Measurements from ENCODE around the gene LBX2.

LBX2 gene

GRCh38 chr2:74500578-74500946 is 1.2 kb upstream of the LBX2 start:
- no peak overlapping the region for H3K4me3 ChIP-seq (ENCODE audit: low read depth, low read length)
- DNase-seq: no peak
- no peak overlapping the region for H3K27ac ChIP-seq
- in situ Hi-C loops (cut with HindIII; ENCODE audit: low pct_ligation_motif_present, low sequenced_read_pairs): no loop called here
- H3K36me3 ChIP-seq (replicated peaks): peaks cover 3% of the 10 kb centered on the region
- peaks cover 17% of the 10 kb centered on the region for H3K27me3 ChIP-seq (replicated peaks)
- TF ChIP-seq CTCF (IDR thresholded peaks at IDR 0.05; ENCODE audit: low read depth, low read length, missing control alignments): no peak

- in situ Hi-C loops (cut with HindIII; ENCODE audit: low pct_ligation_motif_present, low sequenced_read_pairs): no loop called here
- Histone ChIP-seq H3K36me3 (replicated peaks) (no peaks in the 10 kb centered on the region), H3K27ac (no peak overlapping the region), H3K27me3 (replicated peaks) (peaks cover 17% of the 10 kb centered on the region), H3K4me3 (ENCODE audit: low read depth, low read length) (no peak overlapping the region)
- no peak for TF ChIP-seq CTCF (IDR thresholded peaks at IDR 0.05; ENCODE audit: low read depth, low read length, missing control alignments)
- DNase-seq: no peak
Observed at GRCh38 chr2:74499940-74500577, 656 bp upstream of the LBX2 start.

GRCh38 chr2:74498500-74499266 is 720 bp downstream of the LBX2 start:
- peak overlapping the region; percentile 45 for H3K4me3 ChIP-seq (ENCODE audit: low read depth, low read length)
- in situ Hi-C loops (cut with HindIII; ENCODE audit: low pct_ligation_motif_present, low sequenced_read_pairs): no loop called here
- no peak for DNase-seq
- H3K36me3 ChIP-seq (replicated peaks): peaks cover 6% of the 10 kb centered on the region
- H3K27me3 ChIP-seq (replicated peaks): peaks cover 17% of the 10 kb centered on the region
- TF ChIP-seq CTCF (IDR thresholded peaks at IDR 0.05; ENCODE audit: low read depth, low read length, missing control alignments): no peak
- H3K27ac ChIP-seq: no peak overlapping the region

- DNase-seq: no peak
- peaks cover 17% of the 10 kb centered on the region for H3K27me3 ChIP-seq (replicated peaks)
- peak overlapping the region; percentile 45 for H3K4me3 ChIP-seq (ENCODE audit: low read depth, low read length)
- no peak for TF ChIP-seq CTCF (IDR thresholded peaks at IDR 0.05; ENCODE audit: low read depth, low read length, missing control alignments)
- H3K36me3 ChIP-seq (replicated peaks): peaks cover 7% of the 10 kb centered on the region
- no peak overlapping the region for H3K27ac ChIP-seq
- in situ Hi-C loops (cut with HindIII; ENCODE audit: low pct_ligation_motif_present, low sequenced_read_pairs): no loop called here
Observed at GRCh38 chr2:74497777-74498499, 1.5 kb downstream of the LBX2 start.

- TF ChIP-seq CTCF (IDR thresholded peaks at IDR 0.05; ENCODE audit: low read depth, low read length, missing control alignments): no peak
- DNase-seq: no peak
- no peak overlapping the region for H3K27ac ChIP-seq
- no peak overlapping the region for H3K4me3 ChIP-seq (ENCODE audit: low read depth, low read length)
- peaks cover 17% of the 10 kb centered on the region for H3K27me3 ChIP-seq (replicated peaks)
- H3K36me3 ChIP-seq (replicated peaks): peaks cover 10% of the 10 kb centered on the region
- in situ Hi-C loops (cut with HindIII; ENCODE audit: low pct_ligation_motif_present, low sequenced_read_pairs): no loop called here
Observed at GRCh38 chr2:74496997-74497776, 2.2 kb downstream of the LBX2 start.

Measured in brain microvascular endothelial cell (primary cell).